ENCODE data around the gene TENM3. TPM values are rescaled to one million over a fixed set of nuclear protein-coding genes. Genes with fewer than 3 reads are reported as not detected.

The TENM3 gene
- total and polyA plus RNA-seq, 2 donors (not counting 3 experiments of a cell fraction or from before 2014, with no cell fraction given), result 3.2 to 6.2 TPM

DNA sequence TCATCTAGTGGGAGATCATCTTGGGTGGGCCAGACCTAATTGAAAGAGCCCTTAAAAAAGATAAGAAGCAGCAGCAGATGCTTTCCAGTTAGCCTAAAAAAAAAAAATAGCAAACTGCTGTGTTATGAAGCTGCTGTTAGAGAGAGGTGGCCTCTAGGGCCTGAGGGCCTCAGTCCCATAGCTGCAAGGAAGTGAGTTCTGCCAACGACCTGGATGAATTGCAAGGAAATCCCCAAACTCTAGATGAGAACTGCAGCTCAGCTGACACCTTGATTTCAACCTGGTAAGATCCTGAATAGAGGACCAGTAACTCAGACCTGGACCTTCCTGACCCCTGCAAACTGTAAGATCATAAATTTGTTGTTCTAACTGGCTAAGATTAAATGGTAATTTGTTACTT is 275.2 kb downstream of the TENM3 start:
- no peak for FAIRE-seq
- no peaks in the 10 kb centered on the region for H3K27me3 ChIP-seq (ENCODE audit: control insufficient read depth in 2 of 2, insufficient read depth in 2 of 2, low read length in 2 of 2)
- H3K4me1 ChIP-seq (ENCODE audit: control insufficient read depth, extremely low read depth, insufficient read depth, low read length), result no peaks in the 10 kb centered on the region
- H3K79me2 ChIP-seq (ENCODE audit: control insufficient read depth, insufficient read depth, low read length), result no peaks in the 10 kb centered on the region
- H3K9ac ChIP-seq (replicated peaks; ENCODE audit: extremely low read depth, insufficient read depth, low read length), result no peak overlapping the region
- ChIA-PET POLR2A (no interaction called here), CTCF (interaction anchor here (1.2 kb wide), 1 partner anchor 13 kb away, joined by 3 read pairs; no protein-coding TSS in a partner anchor)
- no peak for DNase-seq (ENCODE audit: low read depth, low spot score)
- intact Hi-C loops (cut with micrococcal nuclease) (no loop called here), dilution Hi-C loops (cut with MboI; ENCODE audit: extremely low pct_ligation_motif_present, low sequenced_read_pairs) (no loop called here)
- TF ChIP-seq MYC (IDR thresholded peaks at IDR 0.05; ENCODE audit: low read depth, low read length), result no peak
- TF ChIP-seq JUN (IDR thresholded peaks at IDR 0.05; ENCODE audit: borderline replicate concordance, insufficient read depth, insufficient read length, low read depth), result no peak
- TF ChIP-seq FOS (IDR thresholded peaks at IDR 0.05; ENCODE audit: borderline replicate concordance, insufficient read depth, low read length), result no peak
- TF ChIP-seq, protein P1, sequence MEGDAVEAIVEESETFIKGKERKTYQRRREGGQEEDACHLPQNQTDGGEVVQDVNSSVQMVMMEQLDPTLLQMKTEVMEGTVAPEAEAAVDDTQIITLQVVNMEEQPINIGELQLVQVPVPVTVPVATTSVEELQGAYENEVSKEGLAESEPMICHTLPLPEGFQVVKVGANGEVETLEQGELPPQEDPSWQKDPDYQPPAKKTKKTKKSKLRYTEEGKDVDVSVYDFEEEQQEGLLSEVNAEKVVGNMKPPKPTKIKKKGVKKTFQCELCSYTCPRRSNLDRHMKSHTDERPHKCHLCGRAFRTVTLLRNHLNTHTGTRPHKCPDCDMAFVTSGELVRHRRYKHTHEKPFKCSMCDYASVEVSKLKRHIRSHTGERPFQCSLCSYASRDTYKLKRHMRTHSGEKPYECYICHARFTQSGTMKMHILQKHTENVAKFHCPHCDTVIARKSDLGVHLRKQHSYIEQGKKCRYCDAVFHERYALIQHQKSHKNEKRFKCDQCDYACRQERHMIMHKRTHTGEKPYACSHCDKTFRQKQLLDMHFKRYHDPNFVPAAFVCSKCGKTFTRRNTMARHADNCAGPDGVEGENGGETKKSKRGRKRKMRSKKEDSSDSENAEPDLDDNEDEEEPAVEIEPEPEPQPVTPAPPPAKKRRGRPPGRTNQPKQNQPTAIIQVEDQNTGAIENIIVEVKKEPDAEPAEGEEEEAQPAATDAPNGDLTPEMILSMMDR (IDR thresholded peaks at IDR 0.05; ENCODE audit: extremely low read depth in 1 of 2, insufficient read depth in 1 of 2, low read depth in 1 of 2, low read length in 2 of 2), result no peak
- no peak for TF ChIP-seq POLR2AphosphoS5 (IDR thresholded peaks at IDR 0.05; ENCODE audit: insufficient read depth, low read depth, low read length)
- no peak for TF ChIP-seq GATA2 (IDR thresholded peaks at IDR 0.05; ENCODE audit: insufficient read depth, insufficient read length, low read depth, low read length)
- no peak for TF ChIP-seq EZH2 (IDR thresholded peaks at IDR 0.05; ENCODE audit: borderline replicate concordance, low read depth, low read length, severe bottlenecking)
- TF ChIP-seq, protein P2, sequence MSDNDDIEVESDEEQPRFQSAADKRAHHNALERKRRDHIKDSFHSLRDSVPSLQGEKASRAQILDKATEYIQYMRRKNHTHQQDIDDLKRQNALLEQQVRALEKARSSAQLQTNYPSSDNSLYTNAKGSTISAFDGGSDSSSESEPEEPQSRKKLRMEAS (IDR thresholded peaks at IDR 0.05; ENCODE audit: insufficient read depth, insufficient read length), result no peak
- no peak for TF ChIP-seq POLR2A (IDR thresholded peaks at IDR 0.05; ENCODE audit: low read depth, low read length)
- no peak overlapping the region for H2AFZ ChIP-seq (ENCODE audit: low read depth, low read length)
- H4K20me1 ChIP-seq (replicated peaks; ENCODE audit: control insufficient read depth, extremely low read depth, insufficient read depth, low read length), result no peaks in the 10 kb centered on the region
- H3K9me3 ChIP-seq (replicated peaks; ENCODE audit: control insufficient read depth, insufficient read depth, low read length), result no peaks in the 10 kb centered on the region
- H3K4me2 ChIP-seq (ENCODE audit: insufficient read depth, low read length), result no peak overlapping the region
- BruUV-seq (replicated peaks), result no TSS peak
- H3K9me1 ChIP-seq (replicated peaks; ENCODE audit: control insufficient read depth, extremely low read depth, insufficient read depth, low read length), result no peaks in the 10 kb centered on the region
- H3K27ac ChIP-seq (ENCODE audit: insufficient read depth, low read depth, low read length), result no peak overlapping the region
- H3K36me3 ChIP-seq (ENCODE audit: control insufficient read depth in 2 of 2, extremely low read depth in 1 of 2, insufficient read depth in 2 of 2, low read length in 2 of 2), result no peaks in the 10 kb centered on the region
- H3K4me3 ChIP-seq (replicated peaks in 1 of 3; ENCODE audit: insufficient read depth in 1 of 3, low read depth in 1 of 3, low read length in 3 of 3), result no peak overlapping the region
